CD4-positive, alpha-beta T cell treated with Interleukin-6 at 100 ng/mL for 8 hours (primary cell): ENCODE results near the gene KIRREL3.

Source experiments
- DNase-seq: peaks from one replicate; pipeline ENCODE4 v3.0.0-alpha.2; 2020; ENCODE audit warnings: mixed read lengths, low spot score

KIRREL3 gene

DNA sequence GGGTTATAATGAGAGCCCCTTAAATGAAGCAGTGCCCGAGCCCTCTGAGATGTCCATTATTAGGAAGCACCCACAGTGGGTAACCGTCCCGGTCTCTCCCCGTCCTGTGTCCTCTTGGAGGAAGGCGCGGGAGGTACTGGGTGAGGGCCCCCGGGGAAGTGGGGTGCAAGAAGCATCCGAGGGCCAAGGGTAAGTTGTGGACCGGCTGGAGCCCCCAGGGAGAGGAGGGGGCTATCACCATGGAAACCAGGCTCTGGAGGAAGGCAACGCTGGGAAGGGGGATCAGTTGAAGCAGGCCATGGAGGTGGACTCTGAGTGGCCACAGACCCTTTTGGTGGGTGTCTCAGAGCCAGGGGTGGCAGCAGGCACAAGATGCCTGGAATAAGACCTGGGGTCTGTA, 471.5 kb downstream of the KIRREL3 start:
- DNase-seq = no peak

DNA sequence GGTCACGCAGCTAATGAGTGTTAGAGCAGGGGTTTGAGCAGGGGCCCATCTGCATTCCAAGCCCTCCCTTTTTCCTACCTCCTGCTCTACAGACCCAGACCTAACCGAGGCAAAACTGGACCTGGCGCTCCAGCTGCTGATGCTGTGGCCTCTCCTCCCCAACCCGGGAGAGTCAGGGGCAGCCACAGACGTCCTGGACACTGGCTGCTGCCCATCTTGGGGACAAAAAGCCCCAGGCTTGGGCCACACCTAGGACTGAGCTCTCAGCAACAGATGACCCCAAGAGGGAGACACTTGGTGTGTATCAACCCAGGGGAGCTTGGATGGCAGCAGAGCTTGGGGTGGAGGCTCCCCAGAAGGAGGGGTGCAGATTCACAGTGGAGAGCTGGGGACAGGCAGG, 472.5 kb downstream of the KIRREL3 start:
- no peak for DNase-seq

DNA sequence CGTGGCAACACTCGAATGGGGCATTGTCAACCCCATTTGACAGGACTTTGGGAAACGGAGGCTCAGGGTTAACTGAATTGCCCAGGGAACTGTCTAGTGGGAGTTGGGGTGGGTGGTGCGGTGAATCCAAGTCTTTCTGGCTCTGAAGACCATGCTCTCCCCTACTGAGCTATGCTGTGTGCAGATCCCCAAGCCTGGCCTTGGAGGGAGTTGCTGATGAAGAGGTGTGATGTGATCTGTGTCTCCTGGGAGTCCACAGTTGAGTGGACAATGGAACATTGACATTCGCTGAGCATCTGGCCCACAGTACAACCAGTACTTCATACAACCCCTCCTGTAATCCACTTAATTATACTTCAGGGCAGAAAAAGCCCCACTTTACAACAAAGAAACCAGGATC, 472.9 kb downstream of the KIRREL3 start:
- DNase-seq = no peak

DNA sequence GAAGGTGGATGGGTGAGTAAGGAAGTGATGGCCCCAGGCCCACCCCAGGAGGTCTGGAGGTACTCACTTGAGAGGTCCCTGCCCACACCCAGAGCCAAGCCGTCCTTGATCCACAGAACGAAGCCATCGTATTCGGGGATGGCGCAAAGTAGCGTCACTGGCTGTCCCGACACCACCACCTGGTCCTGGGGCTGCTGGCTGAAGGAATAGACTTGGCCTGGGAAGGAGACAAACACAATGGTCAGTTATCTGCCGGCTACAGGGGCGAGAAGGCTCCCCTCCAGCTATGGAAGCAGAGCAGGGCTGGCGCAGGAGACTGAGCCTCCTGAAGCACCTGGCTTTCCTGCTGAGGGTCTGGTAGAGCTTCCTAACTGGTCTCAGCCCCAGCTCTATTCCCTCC, 474.1 kb downstream of the KIRREL3 start:
- no peak for DNase-seq

DNA sequence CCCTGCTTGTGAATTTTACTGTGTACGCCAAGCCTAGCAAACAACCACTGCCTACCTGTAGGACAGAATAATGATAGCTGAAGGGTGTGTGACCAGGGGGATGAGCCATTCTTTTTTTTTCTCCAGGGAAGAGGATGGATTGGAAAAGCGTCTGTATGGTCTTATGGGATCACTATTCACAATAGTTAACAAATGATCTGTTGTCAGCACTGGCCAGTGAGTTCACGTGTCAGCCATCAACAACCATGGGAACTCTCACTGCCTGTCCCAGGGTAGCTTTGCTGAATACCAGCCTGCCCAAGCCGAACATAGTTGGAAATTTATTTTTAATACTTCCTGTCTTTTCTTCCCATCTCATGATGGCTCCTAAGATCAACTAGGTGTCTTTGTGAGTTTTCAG, 474.9 kb downstream of the KIRREL3 start:
- no peak for DNase-seq

DNA sequence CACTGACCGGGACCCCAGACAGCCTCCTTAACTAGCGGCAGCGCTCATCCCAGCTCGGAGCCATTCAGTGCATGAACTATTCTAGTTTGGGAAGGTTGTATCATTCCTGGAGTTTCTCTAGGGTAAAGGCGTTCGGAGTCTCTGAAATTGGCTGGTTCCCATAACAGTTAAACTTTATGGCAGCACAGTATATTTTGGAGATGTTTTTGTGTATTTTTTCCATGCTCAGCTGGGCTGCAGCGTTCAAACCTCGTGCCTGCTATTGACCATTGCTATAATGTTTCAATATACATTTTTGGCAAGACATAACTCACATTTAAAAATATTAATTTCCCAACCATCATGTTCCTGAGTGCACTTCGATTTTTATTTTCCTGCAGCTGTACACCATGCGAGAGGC, 475.4 kb downstream of the KIRREL3 start:
- no peak for DNase-seq

DNA sequence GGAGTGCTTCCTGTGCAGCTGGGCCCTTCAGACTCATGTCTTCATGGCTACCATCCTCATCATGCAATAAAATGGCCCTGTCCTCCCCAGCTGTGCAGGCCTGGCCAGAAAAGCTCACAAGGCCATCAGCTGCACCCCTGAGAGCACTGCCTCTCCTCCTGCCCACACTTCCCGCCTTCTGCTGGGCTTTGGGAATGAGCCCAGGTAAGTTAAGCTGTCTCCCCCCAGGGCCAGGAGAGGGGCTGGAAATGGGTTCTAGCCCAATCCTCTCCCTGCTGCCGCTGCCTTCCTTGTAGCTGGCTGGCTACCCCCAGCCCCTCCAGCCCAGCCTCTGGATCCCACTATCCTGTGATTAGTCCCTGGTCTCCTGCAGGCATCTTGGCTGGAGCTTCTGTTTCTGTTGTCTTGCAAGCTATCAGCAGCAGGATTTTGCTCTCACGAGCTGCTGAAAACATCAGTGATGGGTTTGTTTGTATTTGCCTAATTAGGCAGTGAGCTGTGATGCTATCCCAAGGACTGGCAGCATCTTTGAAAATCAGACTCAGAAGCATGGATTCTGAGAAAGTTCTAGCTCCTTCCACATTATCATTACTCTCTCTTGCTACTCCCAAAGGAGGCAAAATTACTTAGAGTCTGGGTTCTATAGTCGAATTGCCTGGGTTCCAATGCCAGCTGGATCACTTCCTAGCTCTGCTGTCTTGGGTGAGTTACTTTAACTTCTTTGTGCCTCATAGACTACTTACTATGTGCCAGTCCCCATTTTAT, 476.9 kb downstream of the KIRREL3 start:
- no peak for DNase-seq

DNA sequence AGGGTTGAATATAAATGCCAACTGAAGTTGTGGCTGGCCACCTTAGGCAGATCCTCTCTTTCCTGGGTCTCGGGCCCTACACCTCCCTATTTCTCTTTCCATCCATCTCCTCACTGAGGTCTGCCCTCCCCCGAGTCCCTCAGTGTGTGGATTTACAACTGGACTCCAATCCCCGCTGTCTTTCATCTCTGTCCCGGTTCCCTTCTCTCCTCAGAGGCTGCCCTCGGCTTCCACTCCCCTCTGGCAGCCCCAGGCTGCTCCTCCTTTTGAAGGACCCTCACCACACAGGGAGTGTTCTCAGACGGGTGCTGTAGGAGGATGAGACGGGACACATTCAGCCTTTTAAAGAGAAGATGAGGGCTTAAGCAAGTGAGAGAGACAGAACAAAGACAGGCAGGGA, 478.0 kb downstream of the KIRREL3 start:
- DNase-seq = no peak

DNA sequence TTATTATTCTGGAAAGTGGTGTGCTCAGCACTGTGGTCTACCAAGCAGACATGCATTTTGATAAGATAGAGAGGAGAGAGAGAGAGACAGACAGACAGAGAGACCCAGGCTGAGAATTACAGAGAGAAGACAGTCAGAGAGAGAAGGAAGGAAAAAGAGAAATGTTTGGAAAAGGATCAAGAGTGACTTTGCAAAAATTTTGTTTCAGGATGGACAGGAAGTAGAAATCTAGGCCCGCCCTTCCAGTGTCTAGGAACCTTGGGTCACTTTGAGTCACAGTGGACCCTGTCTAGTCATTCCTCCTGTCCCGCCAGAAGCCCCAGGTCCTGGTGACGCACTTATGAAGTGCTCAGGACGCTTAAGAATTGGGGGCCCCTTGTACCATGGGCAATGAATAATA, 478.4 kb downstream of the KIRREL3 start:
- no peak for DNase-seq

DNA sequence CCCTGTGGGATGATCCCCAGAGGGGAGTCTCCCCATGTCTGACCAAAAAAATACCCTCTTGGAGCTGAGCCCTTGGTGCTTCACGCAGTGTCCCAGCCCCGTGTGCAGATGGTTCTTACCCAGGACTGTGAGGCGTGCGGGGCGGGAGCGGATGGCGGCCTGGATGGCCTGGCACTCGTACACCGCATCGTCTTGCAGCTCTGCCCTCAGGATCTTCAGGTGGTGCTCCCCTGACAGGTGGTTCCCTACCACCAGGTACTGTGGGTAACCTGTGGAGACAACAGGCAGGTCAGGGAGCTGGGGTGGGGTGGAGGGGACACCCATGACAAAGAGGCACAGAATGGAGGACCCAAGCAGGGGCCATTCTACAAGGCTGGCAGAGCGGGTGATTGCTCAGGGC, 479.4 kb downstream of the KIRREL3 start:
- no peak for DNase-seq

DNA sequence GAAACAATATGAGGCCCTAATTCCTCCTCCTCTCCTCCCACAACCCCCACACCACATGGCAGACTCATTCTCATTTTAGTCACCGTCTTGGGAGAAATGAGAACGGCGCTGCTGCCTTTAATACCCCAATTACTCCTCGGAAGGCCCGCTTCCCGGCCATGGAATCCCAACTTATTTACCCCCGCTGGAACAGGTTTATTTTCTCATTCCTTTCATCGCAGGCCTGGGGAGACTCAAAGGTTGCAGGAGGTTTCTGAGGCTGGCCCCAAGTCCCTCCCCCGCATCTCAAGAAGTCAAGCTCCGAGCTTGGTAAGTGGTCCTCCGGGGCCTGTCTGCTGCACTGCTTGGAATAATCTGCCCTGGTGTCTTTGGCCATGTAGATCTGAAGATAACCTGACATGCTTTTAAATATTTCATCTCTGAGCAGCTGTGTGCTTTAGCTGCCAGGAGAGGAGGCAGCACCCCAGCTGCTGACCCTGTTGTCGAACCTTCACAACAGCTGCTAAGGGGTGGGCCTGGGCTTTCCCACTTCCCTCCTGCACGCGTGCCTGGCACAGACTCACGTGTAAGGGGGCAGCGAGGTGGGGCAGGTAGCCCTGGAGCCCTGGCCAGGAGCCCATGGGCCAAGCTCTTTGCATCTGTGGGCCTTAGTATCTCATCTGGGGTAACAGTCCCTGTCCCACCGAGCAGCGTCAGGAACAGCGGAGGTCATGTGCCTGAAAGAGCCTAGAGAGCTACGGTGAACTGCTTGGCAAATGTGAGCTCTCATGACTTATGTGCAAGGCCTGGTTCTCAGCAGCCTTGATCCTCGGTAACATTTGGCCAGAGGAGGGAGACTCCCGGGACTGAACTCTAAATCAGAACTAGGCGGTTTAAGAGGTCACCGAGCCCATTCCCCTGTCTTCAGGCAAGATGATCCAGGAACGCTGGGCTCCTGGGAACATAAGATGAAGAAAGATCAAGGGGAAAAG, 480.5 kb downstream of the KIRREL3 start:
- no peak for DNase-seq

DNA sequence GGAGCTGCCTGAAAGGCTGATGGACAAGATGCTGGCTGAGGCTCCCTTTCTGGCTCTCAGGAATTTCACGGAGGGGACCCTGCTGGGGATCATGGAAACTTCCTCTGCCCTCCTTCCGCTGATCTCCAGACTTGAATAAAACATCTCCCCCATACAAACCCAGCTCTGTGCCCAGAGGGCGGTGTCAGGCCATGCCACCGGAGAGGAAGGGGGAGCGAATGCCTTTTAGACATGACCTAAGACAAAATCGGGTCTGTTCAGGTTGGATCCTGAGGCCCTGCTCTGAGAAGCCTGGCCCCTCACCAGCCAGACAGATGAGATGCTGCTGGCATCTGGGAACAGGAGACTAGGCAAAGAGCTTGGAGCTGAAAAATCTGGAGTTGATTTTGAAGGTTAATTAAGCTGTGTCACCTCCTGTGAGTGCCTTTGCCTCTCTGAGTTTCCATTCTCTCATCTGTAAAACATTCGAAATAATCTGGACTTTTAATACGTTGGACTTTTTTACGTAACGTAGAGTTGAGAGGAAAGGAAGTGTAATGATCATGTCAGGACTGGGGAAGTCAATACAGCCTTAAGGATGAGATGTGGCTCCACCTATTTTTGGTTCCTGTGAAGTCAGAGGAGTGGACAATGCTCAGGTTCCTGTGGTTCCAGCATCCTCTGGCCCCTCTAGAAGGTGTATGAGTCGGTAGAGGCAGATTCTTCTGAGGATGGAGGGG, 481.4 kb downstream of the KIRREL3 start:
- DNase-seq = no peak

DNA sequence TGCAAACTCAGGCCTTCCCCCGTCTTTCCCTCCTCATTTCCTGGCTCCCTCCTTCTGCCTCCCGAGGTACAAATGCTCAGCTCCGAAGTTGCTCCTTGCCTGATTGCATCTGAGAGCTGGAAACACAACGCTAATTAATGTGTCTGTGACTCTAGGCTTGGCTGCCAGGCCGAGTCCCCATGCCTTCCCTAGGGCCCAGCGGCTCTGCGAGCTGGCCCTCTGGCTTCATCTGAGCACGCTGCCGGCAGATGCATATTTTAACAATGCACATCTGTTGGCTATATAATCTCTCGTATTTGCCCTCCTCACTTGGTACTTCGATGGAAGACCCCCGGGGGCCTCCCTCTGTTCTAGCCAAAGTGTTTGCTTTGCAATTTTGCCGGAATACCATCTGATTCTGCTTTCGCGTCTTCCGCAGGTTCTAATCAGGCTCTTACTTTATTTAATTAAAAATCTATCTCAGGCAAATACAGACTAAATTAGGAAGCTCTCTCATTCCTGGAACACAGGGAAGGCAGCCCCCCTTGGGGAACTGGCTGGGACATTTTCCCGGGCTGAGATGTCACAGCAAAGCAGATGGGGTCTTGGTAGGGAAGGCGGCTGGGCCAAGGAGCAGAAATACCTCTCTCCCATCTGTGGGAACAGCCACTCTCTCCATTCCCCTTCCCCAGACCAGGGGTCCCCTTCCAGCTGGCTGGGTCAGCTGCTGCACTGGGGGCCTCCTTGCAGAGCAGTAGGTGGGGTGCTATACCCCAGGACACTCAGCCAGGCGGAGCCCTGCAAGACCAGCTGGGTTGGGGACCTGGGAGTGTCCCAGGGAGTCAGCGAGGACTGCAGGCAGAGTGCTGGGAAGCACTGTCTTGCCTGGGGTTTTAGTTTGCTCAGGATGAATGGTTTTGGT, 482.2 kb downstream of the KIRREL3 start:
- no peak for DNase-seq

DNA sequence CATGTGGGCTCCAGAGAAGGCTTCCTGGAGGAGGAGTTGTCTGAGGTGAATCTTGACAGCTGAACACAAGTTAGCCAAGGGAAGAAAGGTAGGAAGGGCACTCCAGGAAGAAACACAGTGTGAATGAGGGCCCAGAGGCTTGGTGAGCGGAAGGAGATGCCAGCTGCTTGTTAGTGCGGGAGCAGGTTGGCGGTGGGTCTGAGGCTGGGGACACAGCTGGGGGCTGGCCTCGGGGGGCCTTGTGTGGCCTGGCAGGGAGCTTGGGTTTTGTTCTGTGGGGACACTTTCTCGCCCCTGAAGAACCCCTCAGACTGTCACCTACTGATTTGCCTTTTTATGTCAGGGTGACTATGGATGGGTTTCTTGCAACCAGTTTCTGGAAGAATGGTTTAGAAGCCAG, 485.1 kb downstream of the KIRREL3 start:
- DNase-seq = no peak

DNA sequence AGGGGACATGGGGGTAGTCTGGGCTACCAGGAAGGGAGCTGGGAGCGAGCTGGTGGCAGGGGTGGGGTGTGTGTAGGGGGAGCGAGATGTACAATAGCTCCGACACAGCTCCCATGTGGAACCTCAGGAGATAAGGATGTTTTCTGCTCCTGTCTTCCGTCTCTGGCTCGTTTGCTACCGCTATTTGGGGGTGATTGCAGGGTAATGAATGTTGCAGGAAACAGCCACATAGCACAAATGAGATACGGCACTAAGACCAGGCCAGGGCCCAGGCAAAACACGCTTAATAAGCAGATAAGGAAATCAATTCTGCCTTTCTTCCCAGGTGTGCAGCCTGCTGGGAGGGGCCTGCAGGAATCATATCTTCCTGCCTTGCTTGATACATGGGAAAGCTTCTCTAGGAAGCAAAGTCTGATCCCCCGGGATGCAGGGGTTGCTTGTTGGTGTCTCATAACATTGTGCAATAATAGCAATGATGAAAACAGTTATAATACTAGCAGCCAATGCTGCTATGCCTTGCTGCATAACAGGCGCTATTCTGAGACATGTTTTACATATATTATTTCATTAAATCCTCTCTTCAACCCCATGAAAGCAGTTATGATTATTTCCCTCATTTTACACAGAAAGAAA, 486.4 kb downstream of the KIRREL3 start:
- DNase-seq = no peak

DNA sequence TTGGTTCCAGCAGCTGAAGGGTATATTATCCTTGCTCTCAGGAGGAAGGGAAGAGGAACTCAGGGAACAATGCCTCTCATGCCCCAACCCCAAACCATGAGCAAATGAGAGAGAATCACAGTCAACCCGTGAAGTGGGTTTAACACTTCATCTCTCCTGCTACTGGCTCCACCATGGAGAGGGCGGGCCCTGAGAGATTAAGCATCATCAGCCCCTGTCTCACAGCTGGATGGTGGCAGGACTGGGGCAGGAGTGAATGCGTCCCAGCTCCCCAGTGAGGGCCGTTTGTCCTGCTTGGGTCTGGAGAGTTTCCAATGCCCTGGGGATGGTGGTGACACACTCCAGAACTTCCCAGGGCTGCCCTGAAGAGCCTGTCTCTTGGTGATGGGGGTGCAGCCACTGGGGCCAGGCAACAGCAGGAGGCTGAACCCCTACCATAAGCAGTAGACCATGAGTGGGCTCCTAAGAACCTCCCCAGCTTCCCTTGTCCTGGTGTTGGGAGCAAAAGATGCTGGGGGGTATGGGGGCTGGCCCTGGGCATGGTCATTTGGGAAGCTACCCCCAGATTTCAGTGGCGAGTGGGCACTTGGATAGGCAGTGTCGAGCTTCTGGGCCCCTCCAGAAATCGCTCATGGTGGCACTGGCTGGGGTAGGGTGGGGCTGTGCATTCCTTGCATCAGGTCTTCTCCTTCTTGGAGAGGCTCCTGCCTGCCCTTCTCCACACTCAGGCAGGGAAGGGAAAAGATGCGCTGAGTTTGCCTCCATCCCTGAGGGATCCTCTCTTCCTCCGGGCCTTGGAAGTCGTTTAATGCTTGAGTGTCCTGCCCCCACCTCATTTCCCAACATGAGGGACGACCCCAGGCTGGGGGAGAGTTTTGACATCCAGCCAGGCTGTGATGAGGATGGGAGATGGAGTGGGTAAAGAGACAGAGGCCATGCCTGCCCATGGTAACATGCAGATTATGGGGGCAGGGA, 487.5 kb downstream of the KIRREL3 start:
- no peak for DNase-seq

DNA sequence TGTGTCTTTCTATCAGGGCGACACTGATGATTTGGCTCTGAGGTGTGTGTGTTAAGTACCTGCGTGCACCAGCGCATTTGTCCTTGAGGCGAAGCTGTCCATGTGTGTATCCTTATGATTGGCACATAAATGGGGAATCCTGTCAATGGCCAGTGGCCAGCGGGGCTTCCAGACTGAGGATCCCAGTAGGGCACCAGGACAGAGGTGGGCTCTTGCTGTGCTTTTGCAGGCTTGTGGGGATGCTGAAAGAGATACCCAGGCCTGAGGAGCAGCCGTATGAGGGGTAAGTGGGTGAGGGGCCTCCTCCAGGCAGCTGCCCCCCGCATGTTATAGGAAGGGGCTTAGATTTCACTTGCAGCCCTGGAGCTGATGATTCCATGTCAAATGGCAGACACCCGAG, 488.3 kb downstream of the KIRREL3 start:
- DNase-seq = no peak

DNA sequence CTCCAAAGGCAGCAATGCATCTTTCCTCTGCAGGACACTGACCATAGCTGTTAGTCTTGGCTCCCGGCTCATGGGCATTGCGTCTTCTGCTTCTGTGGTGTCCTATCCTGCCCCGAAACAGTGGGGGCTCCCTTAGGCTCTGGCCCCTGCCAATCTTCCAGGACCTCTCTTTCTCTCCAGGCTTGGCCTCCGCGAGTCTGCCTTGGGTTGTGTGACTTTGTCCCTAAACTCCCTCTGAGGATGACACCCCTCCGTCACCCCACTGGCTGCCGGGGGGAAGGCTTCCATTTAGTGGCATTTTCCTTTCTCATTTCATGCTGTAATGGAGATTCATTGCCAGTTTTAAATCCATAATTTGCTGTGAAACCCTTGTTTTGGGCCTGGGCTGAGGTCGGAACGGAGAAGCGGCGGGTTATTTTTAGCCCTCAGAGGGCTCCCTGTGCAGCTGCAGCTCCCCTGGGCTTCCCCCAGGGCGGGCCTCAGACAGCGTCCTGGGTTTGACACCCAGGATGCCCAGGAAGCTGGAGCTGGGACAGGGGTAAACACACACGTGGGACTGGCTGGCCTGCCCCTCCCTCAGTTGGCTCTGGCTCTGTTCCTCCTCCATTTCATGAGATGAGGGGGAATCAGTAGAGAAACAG, 489.0 kb downstream of the KIRREL3 start:
- DNase-seq = no peak

DNA sequence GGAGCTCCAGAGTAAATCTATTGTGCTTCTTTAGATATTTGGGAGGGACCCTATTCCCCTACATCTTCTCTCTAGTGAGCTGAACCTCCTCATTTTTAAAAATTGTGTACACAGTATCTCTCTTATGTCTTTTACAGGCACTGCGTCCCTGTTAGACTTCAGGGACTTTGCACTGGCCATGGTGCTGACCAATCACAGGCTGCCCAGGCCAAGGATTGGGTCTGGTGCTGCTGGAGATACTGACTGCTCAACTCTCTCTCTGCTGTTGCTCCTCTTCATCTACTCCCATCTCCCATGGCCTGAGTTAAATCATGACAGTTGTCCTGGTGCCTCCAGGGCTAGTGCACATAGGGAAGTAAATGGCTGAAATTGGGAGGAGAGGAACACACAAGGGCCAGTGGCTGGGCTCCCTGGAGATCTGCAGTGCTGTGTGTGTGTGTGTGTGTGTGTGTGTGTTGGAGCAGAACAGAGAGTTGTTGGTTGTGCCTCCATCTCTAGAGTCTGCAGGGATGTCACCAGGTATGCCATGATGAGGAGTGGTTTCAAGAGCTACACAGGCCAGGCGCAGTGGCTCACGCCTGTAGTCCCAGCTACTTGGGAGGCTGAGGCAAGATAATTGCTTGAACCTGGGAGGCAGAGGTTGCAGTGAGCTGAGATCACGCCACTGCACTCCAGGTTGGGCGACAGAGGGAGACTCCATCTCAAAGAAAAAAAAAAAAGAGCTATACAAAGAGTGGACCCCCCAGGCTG, 489.8 kb downstream of the KIRREL3 start:
- no peak for DNase-seq
